Stomach (tissue), 9 donors: ENCODE data around the gene PCGF3. TPM values are rescaled to one million over a fixed set of nuclear protein-coding genes. Genes with fewer than 3 reads are reported as not detected.
"Not testable (repeated sequence)": the region's sequence is repeated elsewhere in the genome, so short reads cannot be mapped to it uniquely, and the experiment has no call there.

Experiments
- DNase-seq, 2 donors: peaks; one replicate each; pipeline versions ENCODE4 v3.0.0 to v3.0.0-alpha.2; 2013 to 2019
- H3K27ac ChIP-seq, 5 donors: fragments of 200-600 bp in 4 of 5; sonication (generic) in 4 of 5; one replicate each; pipeline ENCODE4 v1.5.1; 2013 to 2019; ENCODE audit warnings: mild to moderate bottlenecking in 1 of 5, moderate library complexity in 1 of 5
- H3K27me3 ChIP-seq, 3 donors: fragments of 200-600 bp; sonication (generic); one replicate each; pipeline ENCODE4 v1.5.1; 2017 to 2019; ENCODE audit warnings: mixed run types in 1 of 3
- H3K36me3 ChIP-seq, 4 donors: fragments of 200-600 bp; sonication (generic); 1 replicate in 3 of 4; 2 replicates in 1 of 4; pipeline ENCODE4 v1.5.1; 2016 to 2019
- H3K4me1 ChIP-seq, 4 donors: fragments of 200-600 bp; sonication (generic); one replicate each; pipeline ENCODE4 v1.5.1; 2016 to 2019
- H3K4me3 ChIP-seq, 4 donors: fragments of 200-600 bp; sonication (generic) in 3 of 4; one replicate each; pipeline ENCODE4 v1.5.1; 2016 to 2019; ENCODE audit warnings: mild to moderate bottlenecking in 1 of 4
- H3K9me3 ChIP-seq, 4 donors: fragments of 200-600 bp; sonication (generic); one replicate each; pipeline ENCODE4 v1.5.1; 2016 to 2019
- EP300 ChIP-seq: sonication (generic); formaldehyde crosslinking; IDR thresholded peaks from one replicate; pipeline ENCODE4 v1.6.1; 2017; ENCODE audit warnings: antibody characterized with exemption
- POLR2A ChIP-seq, 4 donors: fragments of 450-650 bp; IDR thresholded peaks; one replicate each; pipeline ENCODE4 v1.6.1; 2016; ENCODE audit warnings: antibody characterized with exemption in 4 of 4, control low read depth in 2 of 4, mild to moderate bottlenecking in 1 of 4, moderate library complexity in 1 of 4
- POLR2AphosphoS5 ChIP-seq, 3 donors: sonication (generic); formaldehyde crosslinking; IDR thresholded peaks; one replicate each; pipeline ENCODE4 v1.6.1; 2016; ENCODE audit warnings: antibody characterized with exemption in 3 of 3
- WGBS, 5 donors: extraction: QIAGEN DNeasy Blood & Tissue Kit in 3 of 5; methylation state at CpG; one replicate each; pipeline versions ENCODE4 v1.1.5 to v1.1.7; 2013 to 2018; 5-methylcytosine and 5-hydroxymethylcytosine counted together
- intact Hi-C: fragments of 100-400 bp; cut with DNase I; formaldehyde crosslinking; loops from one replicate; pipeline ENCODE4 v1.15.1; 2023; ENCODE audit warnings: low total_unique reads
- polyA plus RNA-seq, 3 donors: library from polyadenylated mRNA; stranded (reverse); fragments of 200-250 nt; gene quantifications; one replicate each; pipeline ENCODE4 v1.2.3, GENCODE V29; 2013
- total RNA-seq, 5 donors: library from RNA; depleted of rRNA; stranded (reverse); fragments of >200 nt; gene quantifications; one replicate each; pipeline versions ENCODE4 v1.1.0 to v1.2.3, GENCODE V29; 2014 to 2016
- TF ChIP-seq, protein P1 (sequence below), 7 experiments: fragments of 450-650 bp in 4 of 7; fragments of 200-600 bp in 3 of 7; sonication (generic) in 3 of 7; IDR thresholded peaks; one replicate each; pipeline ENCODE4 v1.5.1; 2016 to 2019; ENCODE audit warnings: antibody characterized with exemption in 7 of 7, control low read depth in 2 of 7, mild to moderate bottlenecking in 1 of 7
- donor health status: healthy with polysubstance abuse.
- donor health status: Bipolar disorder and iron deficiency.
- donor health status: healthy.

PCGF3 gene
- total and polyA plus RNA-seq, 8 donors = 24.7 to 140 (median 62.7) TPM

DNA sequence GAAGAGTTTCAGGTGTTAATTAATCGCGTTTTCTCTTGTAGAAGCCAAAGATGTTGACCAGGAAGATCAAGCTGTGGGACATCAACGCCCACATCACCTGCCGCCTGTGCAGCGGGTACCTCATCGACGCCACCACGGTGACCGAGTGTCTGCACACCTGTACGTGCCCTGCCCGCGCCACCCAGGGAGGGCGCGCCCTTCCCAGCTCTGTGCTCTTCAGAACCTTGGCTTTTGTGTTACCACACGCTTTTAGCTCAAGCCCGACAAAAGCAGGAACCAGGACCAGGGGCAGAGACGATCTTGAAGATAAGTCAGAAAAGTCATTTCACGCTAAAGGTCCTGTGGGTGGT lies 28.0 kb downstream of the PCGF3 start:
- Histone ChIP-seq H3K27ac (no peak overlapping the region), H3K27me3 (no peaks in the 10 kb centered on the region), H3K4me3 (no peak overlapping the region), H3K4me1 (no peaks in the 10 kb centered on the region), H3K36me3 (peaks cover 64 to 86% (median 75%) of the 10 kb centered on the region in 4 donors), H3K9me3 (no peaks in the 10 kb centered on the region)
- 93 to 95% (median 94%) methylated on average over 17 to 18 of the region's 18 CpGs for WGBS, 5 donors
- TF ChIP-seq POLR2A (IDR thresholded peaks at IDR 0.05) (no peak), EP300 (no peak)
- TF ChIP-seq, protein P1, sequence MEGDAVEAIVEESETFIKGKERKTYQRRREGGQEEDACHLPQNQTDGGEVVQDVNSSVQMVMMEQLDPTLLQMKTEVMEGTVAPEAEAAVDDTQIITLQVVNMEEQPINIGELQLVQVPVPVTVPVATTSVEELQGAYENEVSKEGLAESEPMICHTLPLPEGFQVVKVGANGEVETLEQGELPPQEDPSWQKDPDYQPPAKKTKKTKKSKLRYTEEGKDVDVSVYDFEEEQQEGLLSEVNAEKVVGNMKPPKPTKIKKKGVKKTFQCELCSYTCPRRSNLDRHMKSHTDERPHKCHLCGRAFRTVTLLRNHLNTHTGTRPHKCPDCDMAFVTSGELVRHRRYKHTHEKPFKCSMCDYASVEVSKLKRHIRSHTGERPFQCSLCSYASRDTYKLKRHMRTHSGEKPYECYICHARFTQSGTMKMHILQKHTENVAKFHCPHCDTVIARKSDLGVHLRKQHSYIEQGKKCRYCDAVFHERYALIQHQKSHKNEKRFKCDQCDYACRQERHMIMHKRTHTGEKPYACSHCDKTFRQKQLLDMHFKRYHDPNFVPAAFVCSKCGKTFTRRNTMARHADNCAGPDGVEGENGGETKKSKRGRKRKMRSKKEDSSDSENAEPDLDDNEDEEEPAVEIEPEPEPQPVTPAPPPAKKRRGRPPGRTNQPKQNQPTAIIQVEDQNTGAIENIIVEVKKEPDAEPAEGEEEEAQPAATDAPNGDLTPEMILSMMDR (IDR thresholded peaks at IDR 0.05) = no peak
- intact Hi-C loops = no loop called here
- no peak for DNase-seq

DNA sequence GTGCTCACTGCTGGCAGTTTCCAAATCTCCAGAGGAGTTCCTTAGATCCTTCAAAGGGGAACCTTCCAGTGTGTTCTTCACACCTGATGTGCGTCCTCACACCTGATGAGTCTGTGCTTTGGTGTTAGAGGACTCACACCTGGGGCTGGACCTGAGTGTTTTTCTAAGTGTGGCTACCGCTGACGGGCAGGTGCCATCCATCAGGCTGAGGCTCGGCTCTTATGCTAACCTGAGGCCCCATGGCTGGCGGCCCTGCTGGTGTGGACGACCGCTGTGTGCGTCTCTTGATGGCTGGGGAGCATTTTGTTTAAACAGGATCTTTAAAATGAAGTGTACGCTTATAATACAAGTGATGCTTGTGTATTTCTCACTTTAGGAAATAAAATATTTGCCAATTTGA lies 28.4 kb downstream of the PCGF3 start:
- H3K36me3 ChIP-seq = peaks cover 67 to 89% (median 79%) of the 10 kb centered on the region in 4 donors
- WGBS, 5 donors = 89 to 96% (median 91%) methylated on average over 9 of the region's 9 CpGs
- H3K27me3 ChIP-seq = no peaks in the 10 kb centered on the region
- H3K4me1 ChIP-seq = no peaks in the 10 kb centered on the region
- no peaks in the 10 kb centered on the region for H3K9me3 ChIP-seq
- H3K4me3 ChIP-seq = no peak overlapping the region
- intact Hi-C loops = no loop called here
- TF ChIP-seq POLR2AphosphoS5 (IDR thresholded peaks at IDR 0.05) (no peak), EP300 (no peak), POLR2A (IDR thresholded peaks at IDR 0.05) (no peak)
- TF ChIP-seq, protein P1 (IDR thresholded peaks at IDR 0.05) = no peak
- H3K27ac ChIP-seq = no peak overlapping the region
- no peak for DNase-seq

DNA sequence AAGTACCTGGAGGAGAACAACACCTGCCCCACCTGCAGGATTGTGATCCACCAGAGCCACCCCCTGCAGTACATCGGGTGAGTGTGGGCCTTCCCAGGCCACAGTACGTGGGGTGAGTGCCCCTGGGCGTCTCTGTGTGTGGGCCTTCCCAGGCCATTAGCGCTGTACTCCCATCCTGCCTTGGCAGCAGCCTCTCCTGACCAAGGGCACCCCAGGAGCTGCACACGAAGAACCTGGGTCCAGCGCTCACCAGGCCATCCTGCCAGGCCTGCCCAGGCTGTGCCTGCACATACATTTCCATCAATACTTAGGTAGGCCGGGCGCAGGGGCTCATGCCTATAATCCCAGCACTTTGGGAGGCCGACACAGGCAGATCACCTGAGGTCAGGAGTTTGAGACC lies 29.3 kb downstream of the PCGF3 start:
- TF ChIP-seq EP300 (no peak), POLR2A (IDR thresholded peaks at IDR 0.05) (no peak), POLR2AphosphoS5 (IDR thresholded peaks at IDR 0.05) (no peak)
- TF ChIP-seq, protein P1 (IDR thresholded peaks at IDR 0.05) = no peak
- WGBS, 5 donors = 92 to 97% (median 95%) methylated on average over 8 to 9 of the region's 9 CpGs

DNA sequence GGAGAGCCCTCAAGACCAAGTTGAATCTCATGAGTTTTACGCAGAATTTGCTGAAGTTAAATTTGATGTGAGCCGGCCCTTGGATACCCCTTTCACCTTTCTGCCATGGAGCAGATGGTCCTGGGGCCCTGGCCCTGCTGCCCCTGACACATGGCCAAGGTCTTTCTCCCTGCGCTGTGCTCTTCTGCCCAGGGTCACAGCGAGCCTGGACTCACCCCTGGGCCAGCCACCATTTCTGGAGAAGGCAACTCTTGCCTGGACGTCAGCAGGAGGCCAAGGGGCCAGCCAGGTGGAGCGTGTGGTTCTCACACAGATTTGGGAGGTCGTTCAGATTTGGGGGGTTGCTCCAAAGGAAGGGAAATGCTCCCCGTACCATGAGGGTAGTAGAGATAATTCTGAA lies 30.0 kb downstream of the PCGF3 start:
- peaks cover 68 to 95% (median 91%) of the 10 kb centered on the region in 4 donors for H3K36me3 ChIP-seq
- no peaks in the 10 kb centered on the region for H3K27me3 ChIP-seq
- H3K4me1 ChIP-seq = no peaks in the 10 kb centered on the region
- no peaks in the 10 kb centered on the region for H3K9me3 ChIP-seq
- 96 to 97% (median 96%) methylated on average over 8 of the region's 8 CpGs for WGBS, 5 donors
- H3K4me3 ChIP-seq = no peak overlapping the region
- no peak overlapping the region for H3K27ac ChIP-seq
- intact Hi-C loops = no loop called here
- no peak for DNase-seq
- no peak for TF ChIP-seq POLR2A (IDR thresholded peaks at IDR 0.05)
- TF ChIP-seq, protein P1 (IDR thresholded peaks at IDR 0.05) = no peak
- TF ChIP-seq EP300 = no peak

More for the DNA sequence above, 29.3 kb downstream of the PCGF3 start:
- Histone ChIP-seq H3K4me1 (no peaks in the 10 kb centered on the region), H3K36me3 (peaks cover 71 to 95% (median 88%) of the 10 kb centered on the region in 4 donors), H3K4me3 (no peak overlapping the region), H3K27me3 (no peaks in the 10 kb centered on the region), H3K27ac (no peak overlapping the region), H3K9me3 (no peaks in the 10 kb centered on the region)
- intact Hi-C loops = no loop called here
- no peak for DNase-seq

DNA sequence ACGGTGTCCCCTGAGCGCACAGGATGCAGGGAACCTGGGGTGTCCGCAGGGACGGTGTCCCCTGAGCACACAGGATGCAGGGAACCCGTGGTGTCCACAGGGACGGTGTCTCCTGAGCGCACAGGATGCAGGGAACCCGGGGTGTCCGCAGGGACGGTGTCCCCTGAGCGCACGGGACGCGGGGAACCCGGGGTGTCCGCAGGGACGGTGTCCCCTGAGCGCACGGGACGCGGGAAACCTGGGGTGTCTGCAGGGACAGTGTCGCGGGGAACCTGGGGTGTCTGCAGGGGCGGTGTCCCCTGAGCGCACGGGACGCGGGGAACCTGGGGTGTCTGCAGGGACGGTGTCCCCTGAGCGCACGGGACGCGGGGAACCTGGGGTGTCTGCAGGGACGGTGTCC lies 30.9 kb downstream of the PCGF3 start:
- WGBS, 5 donors = 96 to 100% (median 97%) methylated on average over 13 to 31 of the region's 34 CpGs
- intact Hi-C loops, DNase-seq, H3K27me3 ChIP-seq, H3K4me1 ChIP-seq, H3K4me3 ChIP-seq, H3K9me3 ChIP-seq, H3K27ac ChIP-seq: not testable (repeated sequence)
- H3K36me3 ChIP-seq = peaks cover 60 to 95% (median 92%) of the 10 kb centered on the region in 4 donors
